ENCODE results near the gene AGPAT2. TPM values are rescaled to one million over a fixed set of nuclear protein-coding genes. Genes with fewer than 3 reads are reported as not detected.

Gene AGPAT2
- total and polyA plus RNA-seq, 2 donors = 9.8 to 78.9 TPM

- no peaks in the 10 kb centered on the region for H3K4me1 ChIP-seq (ENCODE audit: insufficient read depth)
- no peaks in the 10 kb centered on the region for H3K36me3 ChIP-seq (ENCODE audit: insufficient read depth)
- H3K4me3 ChIP-seq (ENCODE audit: low read depth, low read length) = no peak overlapping the region
- no peak overlapping the region for H3K27ac ChIP-seq (ENCODE audit: low read depth)
- DNase-seq (ENCODE audit: extremely low spot score) = no peak
- WGBS = 38% methylated on average over 19 of the region's 19 CpGs
These were observed 57.2 kb downstream of the AGPAT2 start for GRCh38 chr9:136629879-136630661.

DNA sequence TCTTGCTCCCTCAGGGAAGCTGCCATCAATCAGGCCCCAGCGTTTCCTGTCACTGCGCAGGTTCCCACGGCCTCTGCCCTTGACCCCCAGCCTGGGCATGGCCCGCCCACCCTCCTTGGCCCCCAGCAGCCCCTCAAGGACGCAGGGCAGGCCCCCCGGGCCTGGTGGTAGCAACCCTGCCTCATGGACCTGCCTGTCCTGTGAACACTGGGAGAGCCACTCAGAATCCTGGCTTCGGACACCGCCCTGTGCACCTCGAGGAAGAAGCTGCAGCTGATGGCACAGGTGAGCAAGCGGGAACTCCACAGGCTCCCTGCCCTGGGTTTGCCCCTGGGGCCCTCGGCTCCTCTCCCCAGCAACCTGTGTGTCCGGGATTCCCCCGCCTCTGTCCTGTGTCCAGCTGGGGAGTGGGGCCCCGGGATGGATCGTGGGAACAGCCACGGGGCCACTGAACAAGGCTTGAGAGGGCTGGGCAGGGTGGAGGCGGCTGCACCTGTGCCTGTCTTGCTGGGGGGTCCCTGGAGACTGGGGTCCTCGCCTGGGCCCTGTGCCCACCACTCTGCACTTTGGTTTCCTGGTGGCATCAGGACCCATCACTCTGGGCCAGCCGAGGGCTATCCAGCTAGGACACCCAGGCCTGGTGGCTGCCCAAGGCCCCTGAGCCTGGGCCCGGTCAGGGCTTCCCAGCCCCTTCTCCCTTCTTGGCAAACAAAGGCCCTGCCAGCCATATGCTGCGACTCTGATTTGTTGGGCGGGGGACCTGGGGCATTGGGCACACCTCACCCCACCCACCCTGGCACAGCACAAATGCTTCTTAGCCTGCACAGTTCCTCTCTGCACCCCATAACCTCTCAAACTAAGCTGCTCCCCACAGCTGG is 58.0 kb downstream of the AGPAT2 start:
- WGBS = 86% methylated on average over 22 of the region's 22 CpGs
- Histone ChIP-seq H3K4me1 (ENCODE audit: insufficient read depth) (no peaks in the 10 kb centered on the region), H3K36me3 (ENCODE audit: insufficient read depth) (no peaks in the 10 kb centered on the region), H3K27ac (ENCODE audit: low read depth) (no peak overlapping the region), H3K4me3 (ENCODE audit: low read depth, low read length) (no peak overlapping the region)
- no peak for DNase-seq (ENCODE audit: extremely low spot score)

DNA sequence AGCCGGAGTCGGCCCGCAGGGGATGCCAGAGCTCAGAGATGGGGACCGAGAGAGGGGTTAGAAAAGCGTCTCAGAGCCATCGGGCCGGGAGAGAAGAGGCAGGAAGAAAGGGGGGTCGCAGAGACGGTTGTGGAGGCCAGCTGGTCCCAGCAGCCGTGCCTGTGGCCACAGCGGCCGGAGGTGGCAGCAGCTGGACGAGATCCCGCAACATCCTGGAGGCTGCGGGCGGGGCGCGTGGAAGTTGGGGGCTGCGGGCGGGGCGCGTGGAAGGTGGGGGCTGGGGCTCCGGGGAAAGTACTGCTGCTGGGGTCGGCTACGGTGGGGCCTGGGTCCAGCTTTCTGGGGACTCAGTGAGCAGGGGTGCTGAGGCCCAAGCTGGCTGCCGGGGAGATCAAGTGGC is 59.0 kb downstream of the AGPAT2 start:
- Histone ChIP-seq H3K36me3 (ENCODE audit: insufficient read depth) (no peaks in the 10 kb centered on the region), H3K4me3 (ENCODE audit: low read depth, low read length) (no peak overlapping the region), H3K4me1 (ENCODE audit: insufficient read depth) (no peaks in the 10 kb centered on the region), H3K27ac (ENCODE audit: low read depth) (no peak overlapping the region)
- no peak for DNase-seq (ENCODE audit: extremely low spot score)
- 54% methylated on average over 26 of the region's 26 CpGs for WGBS

GRCh38 chr9:136627703-136628102 is 59.6 kb downstream of the AGPAT2 start:
- no peak for DNase-seq (ENCODE audit: extremely low spot score)
- H3K36me3 ChIP-seq (ENCODE audit: insufficient read depth) = no peaks in the 10 kb centered on the region
- H3K4me3 ChIP-seq (ENCODE audit: low read depth, low read length) = no peak overlapping the region
- no peak overlapping the region for H3K27ac ChIP-seq (ENCODE audit: low read depth)
- 88% methylated on average over 17 of the region's 17 CpGs for WGBS
- no peaks in the 10 kb centered on the region for H3K4me1 ChIP-seq (ENCODE audit: insufficient read depth)

- DNase-seq (ENCODE audit: extremely low spot score) = no peak
- no peak overlapping the region for H3K4me3 ChIP-seq (ENCODE audit: low read depth, low read length)
- no peaks in the 10 kb centered on the region for H3K36me3 ChIP-seq (ENCODE audit: insufficient read depth)
- no peaks in the 10 kb centered on the region for H3K4me1 ChIP-seq (ENCODE audit: insufficient read depth)
- whole genome bisulfite sequencing = 70% methylated on average over 25 of the region's 25 CpGs
- no peak overlapping the region for H3K27ac ChIP-seq (ENCODE audit: low read depth)
These were observed 60.3 kb downstream of the AGPAT2 start for GRCh38 chr9:136626740-136627642.

DNA sequence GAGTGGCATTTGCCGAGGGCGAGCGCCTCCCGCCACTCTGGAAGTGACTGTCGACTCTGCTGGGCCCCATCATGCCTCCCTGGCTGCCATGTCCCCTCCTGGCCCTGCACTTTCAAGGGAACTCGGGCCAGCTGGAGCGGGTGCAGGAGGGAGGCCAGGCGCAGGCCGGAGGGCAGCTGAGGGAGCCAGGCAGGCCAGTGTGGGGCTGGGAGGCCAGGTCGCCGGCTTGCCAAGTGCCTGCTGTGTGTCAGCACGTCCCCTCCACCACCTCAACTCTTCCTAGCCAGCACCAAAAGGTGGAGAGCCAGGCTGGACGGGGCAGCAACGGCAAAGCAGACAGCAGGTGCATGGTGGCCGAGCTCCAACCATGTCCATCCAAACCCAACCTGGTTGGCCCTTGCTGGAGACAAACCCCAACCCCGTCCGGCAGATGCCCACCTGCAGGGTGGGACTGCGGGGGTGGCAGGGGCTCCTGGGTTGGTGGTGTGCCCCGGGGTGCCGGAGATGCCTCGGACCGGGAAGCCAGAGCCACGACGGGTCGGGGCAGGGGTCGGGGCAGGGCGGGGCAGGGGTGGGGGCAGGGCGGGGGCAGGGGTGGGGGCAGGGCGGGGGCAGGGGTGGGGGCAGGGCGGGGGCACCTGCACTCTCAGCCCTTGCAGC is 61.1 kb downstream of the AGPAT2 start:
- H3K27ac ChIP-seq (ENCODE audit: low read depth) = no peak overlapping the region
- H3K4me3 ChIP-seq (ENCODE audit: low read depth, low read length) = no peak overlapping the region
- no peaks in the 10 kb centered on the region for H3K36me3 ChIP-seq (ENCODE audit: insufficient read depth)
- DNase-seq (ENCODE audit: extremely low spot score) = no peak
- 75% methylated on average over 30 of the region's 30 CpGs for WGBS
- H3K4me1 ChIP-seq (ENCODE audit: insufficient read depth) = no peaks in the 10 kb centered on the region

DNA sequence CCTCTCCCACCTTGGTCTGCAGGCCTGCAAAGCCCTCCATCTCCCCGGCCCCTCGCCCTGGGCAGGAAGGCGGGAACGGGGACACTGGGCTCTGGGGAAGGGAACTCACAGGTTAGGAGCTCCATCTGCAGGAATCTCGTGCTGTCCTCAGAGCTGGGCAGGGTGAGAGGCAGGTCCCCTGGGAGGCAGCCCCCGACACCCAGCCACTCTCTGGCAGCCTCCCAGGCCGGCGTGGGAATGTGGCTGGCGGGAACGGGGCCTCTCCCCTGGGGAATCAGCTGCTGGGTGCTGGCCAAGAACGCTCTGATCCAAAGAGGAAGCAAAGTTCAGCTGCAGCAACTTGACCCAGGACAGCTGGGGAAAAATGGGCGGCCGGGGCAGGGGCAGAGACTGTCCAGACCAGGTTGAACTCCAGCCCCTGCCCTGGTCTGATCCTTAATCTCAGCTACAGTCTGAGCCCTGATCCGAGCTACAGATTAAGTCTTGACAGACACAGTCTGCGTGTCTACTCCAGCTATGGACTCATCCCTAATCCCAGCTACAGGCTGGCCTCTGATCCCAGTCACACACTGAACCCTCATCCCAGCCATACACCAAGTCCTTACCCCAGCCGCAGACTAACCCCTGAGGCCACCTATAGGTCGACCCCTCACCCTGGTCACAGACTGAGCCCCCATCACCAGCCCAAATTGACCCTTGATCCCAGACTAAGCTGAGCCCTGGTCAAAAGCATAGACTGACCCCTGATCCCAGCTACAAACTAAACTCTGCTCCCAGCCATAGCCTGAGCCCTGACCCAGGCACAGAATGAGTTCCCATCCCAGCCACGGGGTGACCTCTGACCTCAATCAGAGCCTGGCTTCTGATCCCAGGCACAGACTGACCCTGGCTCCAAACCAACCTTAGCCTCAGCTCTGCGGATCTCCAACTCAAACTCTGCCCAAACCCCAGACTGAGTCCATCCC is 61.9 kb downstream of the AGPAT2 start:
- no peak overlapping the region for H3K27ac ChIP-seq (ENCODE audit: low read depth)
- H3K36me3 ChIP-seq (ENCODE audit: insufficient read depth) = no peaks in the 10 kb centered on the region
- no peak for DNase-seq (ENCODE audit: extremely low spot score)
- WGBS = 20% methylated on average over 19 of the region's 19 CpGs
- no peaks in the 10 kb centered on the region for H3K4me1 ChIP-seq (ENCODE audit: insufficient read depth)
- H3K4me3 ChIP-seq (ENCODE audit: low read depth, low read length) = no peak overlapping the region

DNA sequence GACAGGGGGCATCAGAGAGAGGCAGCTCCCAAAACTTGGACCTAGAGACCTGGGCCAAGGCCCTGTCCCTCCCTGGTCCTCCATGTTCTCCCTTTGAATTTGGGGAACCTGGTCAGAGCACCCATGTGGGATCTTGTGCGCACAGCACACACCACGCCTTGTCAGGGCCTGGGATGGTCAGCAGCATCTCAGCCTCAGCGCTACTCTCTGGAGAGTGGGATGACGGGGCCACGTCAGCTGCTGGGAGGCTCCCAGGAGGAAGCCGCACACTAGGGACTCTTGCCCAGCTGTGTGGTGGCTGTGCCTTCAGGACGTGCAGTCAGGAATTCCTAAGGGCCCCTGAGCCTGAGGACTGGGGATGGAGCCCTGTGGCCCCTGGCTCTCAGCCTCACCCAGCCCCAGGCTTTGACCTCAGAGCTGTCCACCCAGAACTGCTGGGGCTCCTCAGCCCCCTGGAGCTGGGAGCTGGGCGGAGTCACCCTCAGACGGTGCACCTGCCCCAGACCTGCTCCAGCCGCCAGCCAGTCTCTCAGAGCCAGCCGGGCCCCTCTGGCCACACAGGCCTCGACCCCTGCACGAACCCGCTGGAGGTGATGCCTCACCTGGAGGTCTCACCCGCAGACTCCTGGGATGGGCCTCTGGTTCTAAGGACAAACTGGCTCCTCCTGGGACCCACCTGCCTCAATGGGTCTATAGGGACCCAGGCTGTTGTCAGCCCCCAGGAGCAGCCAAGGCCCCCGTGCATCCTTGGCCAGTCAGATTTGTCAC is 62.9 kb downstream of the AGPAT2 start:
- H3K27ac ChIP-seq (ENCODE audit: low read depth) = peak overlapping the region; percentile 25
- H3K4me3 ChIP-seq (ENCODE audit: low read depth, low read length) = no peak overlapping the region
- no peak for DNase-seq (ENCODE audit: extremely low spot score)
- WGBS = 77% methylated on average over 16 of the region's 16 CpGs
- H3K36me3 ChIP-seq (ENCODE audit: insufficient read depth) = no peaks in the 10 kb centered on the region
- no peaks in the 10 kb centered on the region for H3K4me1 ChIP-seq (ENCODE audit: insufficient read depth)

DNA sequence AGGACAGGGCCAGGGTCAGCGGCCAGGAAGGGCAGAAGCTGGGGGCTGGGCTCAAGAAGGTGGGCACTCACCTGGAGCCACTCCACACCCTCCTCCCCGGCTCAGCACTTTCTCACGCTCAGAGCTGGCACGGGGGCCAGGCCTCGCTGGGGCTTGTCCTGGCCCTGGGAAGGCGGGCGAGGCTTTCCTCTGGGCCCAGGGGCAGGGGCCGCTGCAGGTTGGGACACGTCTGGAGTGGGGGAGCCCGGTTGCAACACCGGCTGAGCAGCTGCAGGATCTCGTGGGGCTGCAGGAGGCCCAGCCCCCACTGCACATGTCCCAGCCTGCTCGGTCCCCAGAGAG is 63.4 kb downstream of the AGPAT2 start:
- Histone ChIP-seq H3K36me3 (ENCODE audit: insufficient read depth) (no peaks in the 10 kb centered on the region), H3K4me3 (ENCODE audit: low read depth, low read length) (no peak overlapping the region), H3K27ac (ENCODE audit: low read depth) (peak overlapping the region; percentile 34), H3K4me1 (ENCODE audit: insufficient read depth) (no peaks in the 10 kb centered on the region)
- peak; percentile 66 for DNase-seq (ENCODE audit: extremely low spot score)
- 76% methylated on average over 13 of the region's 13 CpGs for WGBS
